Astrocyte of the cerebellum (primary cell): Measurements from ENCODE around the gene CEP20.
"Not testable (repeated sequence)": the region's sequence is repeated elsewhere in the genome, so short reads cannot be mapped to it uniquely, and the experiment has no call there.

Source experiments
- DNase-seq: peaks from one replicate; pipeline ENCODE4 v3.0.0-alpha.2; 2011; ENCODE audit warnings: low read depth
- H3K4me3 ChIP-seq: 2 replicates; pipeline ENCODE4 v1.5.1; 2011; ENCODE audit warnings: mild to moderate bottlenecking, low read depth, low read length, moderate library complexity
- CTCF ChIP-seq: IDR thresholded peaks from 2 replicates; pipeline ENCODE4 v1.5.1; 2012; ENCODE audit warnings: low read length, low read depth, moderate library complexity, mild to moderate bottlenecking; ENCODE audit errors: missing control alignments
- in situ Hi-C: cut with HindIII; loops from 2 replicates; pipeline ENCODE4 v1.10.0; 2017; ENCODE audit warnings: low sequenced_read_pairs

The CEP20 gene

GRCh38 chr16:15847611-15848175 is 40.7 kb downstream of the CEP20 start:
- no peak for DNase-seq
- no peak for TF ChIP-seq CTCF
- in situ Hi-C loops: no loop called here
- H3K4me3 ChIP-seq: no peak overlapping the region

GRCh38 chr16:15846510-15846909 is 41.9 kb downstream of the CEP20 start:
- in situ Hi-C loops: no loop called here
- TF ChIP-seq CTCF: no peak
- no peak overlapping the region for H3K4me3 ChIP-seq
- no peak for DNase-seq

- no peak for DNase-seq
- no peak for TF ChIP-seq CTCF
- in situ Hi-C loops: no loop called here
Measured at GRCh38 chr16:15843635-15844279, 44.6 kb downstream of the CEP20 start.

GRCh38 chr16:15839204-15839603 is 49.2 kb downstream of the CEP20 start:
- DNase-seq, H3K4me3 ChIP-seq, in situ Hi-C loops: not testable (repeated sequence)

More at GRCh38 chr16:15843635-15844279, 44.6 kb downstream of the CEP20 start:
- no peak overlapping the region for H3K4me3 ChIP-seq

- no peak overlapping the region for H3K4me3 ChIP-seq
- TF ChIP-seq CTCF: no peak
- in situ Hi-C loops: no loop called here
- DNase-seq: no peak
Measured at GRCh38 chr16:15837761-15838160, 50.6 kb downstream of the CEP20 start.

- TF ChIP-seq CTCF: no peak
- DNase-seq: no peak
- H3K4me3 ChIP-seq: no peak overlapping the region
Measured at GRCh38 chr16:15836965-15837611, 51.3 kb downstream of the CEP20 start.

GRCh38 chr16:15836074-15836473 is 52.3 kb downstream of the CEP20 start:
- TF ChIP-seq CTCF: no peak
- in situ Hi-C loops: no loop called here
- H3K4me3 ChIP-seq: no peak overlapping the region
- DNase-seq: no peak

More at GRCh38 chr16:15836965-15837611, 51.3 kb downstream of the CEP20 start:
- in situ Hi-C loops: no loop called here
